Measurements from ENCODE around the gene EXOC3L2.

EXOC3L2 gene

DNA sequence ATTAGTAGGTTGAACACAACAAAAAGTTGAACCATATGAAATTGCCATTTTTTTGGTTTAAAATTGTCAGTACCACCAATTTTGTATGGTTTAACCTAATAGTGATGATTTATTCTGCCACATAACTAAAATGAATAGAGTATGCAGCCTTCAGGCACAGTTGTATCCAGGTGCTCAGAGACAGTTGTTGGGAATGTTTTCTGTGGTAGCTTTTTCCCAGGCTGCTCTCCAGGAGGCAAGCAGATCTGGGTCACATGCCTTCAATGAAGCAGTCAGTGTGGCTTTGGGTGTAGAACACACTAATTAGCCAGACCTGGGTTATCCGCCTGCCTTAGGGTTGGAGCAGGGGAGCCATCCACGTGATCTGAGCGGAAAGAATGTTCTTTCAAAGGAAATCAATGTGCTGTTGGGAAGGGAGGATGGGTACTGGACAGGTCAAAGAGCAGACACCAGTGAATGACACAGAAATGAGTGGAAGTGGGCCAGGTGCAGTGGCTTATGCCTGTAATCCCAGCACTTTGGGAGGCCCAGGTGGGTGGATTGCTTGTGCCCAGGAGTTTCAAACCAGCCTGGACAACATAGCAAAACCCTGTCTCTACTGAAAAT lies 34.5 kb upstream of the EXOC3L2 start:
- Histone ChIP-seq H3K36me3 (replicated peaks; ENCODE audit: insufficient read depth, low read length) (no peaks in the 10 kb centered on the region), H3K79me2 (ENCODE audit: low read length) (no peaks in the 10 kb centered on the region), H3K27ac (ENCODE audit: low read length) (no peak overlapping the region), H2AFZ (ENCODE audit: low read length) (no peak overlapping the region), H3K4me2 (ENCODE audit: low read depth, low read length) (no peak overlapping the region), H3K9ac (ENCODE audit: low read length) (no peak overlapping the region), H3K9me3 (replicated peaks; ENCODE audit: insufficient read depth, low read length) (no peaks in the 10 kb centered on the region), H3K27me3 (replicated peaks; ENCODE audit: insufficient read depth, low read length) (no peaks in the 10 kb centered on the region), H3K9me2 (replicated peaks; ENCODE audit: insufficient read depth, low read length) (no peaks in the 10 kb centered on the region), H3K4me3 (ENCODE audit: low read length) (no peak overlapping the region), H3K4me1 (ENCODE audit: low read length) (no peaks in the 10 kb centered on the region), H3F3A (ENCODE audit: insufficient read depth, low read length) (no peaks in the 10 kb centered on the region), H4K20me1 (ENCODE audit: insufficient read depth, low read length) (no peaks in the 10 kb centered on the region)
- no peak for DNase-seq
- no peak for TF ChIP-seq EZH2 (optimal IDR thresholded peaks at IDR 0.05; ENCODE audit: low read depth, low read length)
- TF ChIP-seq, protein P1, sequence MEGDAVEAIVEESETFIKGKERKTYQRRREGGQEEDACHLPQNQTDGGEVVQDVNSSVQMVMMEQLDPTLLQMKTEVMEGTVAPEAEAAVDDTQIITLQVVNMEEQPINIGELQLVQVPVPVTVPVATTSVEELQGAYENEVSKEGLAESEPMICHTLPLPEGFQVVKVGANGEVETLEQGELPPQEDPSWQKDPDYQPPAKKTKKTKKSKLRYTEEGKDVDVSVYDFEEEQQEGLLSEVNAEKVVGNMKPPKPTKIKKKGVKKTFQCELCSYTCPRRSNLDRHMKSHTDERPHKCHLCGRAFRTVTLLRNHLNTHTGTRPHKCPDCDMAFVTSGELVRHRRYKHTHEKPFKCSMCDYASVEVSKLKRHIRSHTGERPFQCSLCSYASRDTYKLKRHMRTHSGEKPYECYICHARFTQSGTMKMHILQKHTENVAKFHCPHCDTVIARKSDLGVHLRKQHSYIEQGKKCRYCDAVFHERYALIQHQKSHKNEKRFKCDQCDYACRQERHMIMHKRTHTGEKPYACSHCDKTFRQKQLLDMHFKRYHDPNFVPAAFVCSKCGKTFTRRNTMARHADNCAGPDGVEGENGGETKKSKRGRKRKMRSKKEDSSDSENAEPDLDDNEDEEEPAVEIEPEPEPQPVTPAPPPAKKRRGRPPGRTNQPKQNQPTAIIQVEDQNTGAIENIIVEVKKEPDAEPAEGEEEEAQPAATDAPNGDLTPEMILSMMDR (IDR thresholded peaks at IDR 0.05; ENCODE audit: low read length), result no peak
- TF ChIP-seq EZH2phosphoT487 (IDR thresholded peaks at IDR 0.05; ENCODE audit: low read length), result no peak

DNA sequence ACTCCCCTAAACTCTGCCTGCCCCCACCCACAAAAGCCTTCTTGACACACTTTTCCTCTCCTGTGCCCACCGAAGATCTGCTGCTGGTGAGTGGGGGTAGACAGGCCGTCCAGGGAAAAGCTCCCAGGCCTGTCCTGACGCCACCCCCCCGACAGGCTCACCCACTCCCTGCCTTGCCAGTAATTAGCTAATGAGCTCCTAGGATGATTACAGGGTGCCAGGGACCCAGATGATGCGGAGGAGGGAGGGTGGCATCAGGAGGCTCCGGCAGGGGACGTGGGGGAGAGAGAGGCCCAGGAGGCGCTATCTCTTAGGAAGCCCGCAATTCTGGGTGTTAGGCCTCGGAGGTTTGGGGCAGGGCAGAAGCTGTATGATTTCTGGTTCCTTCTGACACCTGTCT lies 32.9 kb upstream of the EXOC3L2 start:
- Histone ChIP-seq H3K36me3 (replicated peaks; ENCODE audit: insufficient read depth, low read length) (no peaks in the 10 kb centered on the region), H3K27ac (ENCODE audit: low read length) (no peak overlapping the region), H3K4me3 (ENCODE audit: low read length) (no peak overlapping the region), H4K20me1 (ENCODE audit: insufficient read depth, low read length) (no peaks in the 10 kb centered on the region), H3K4me1 (ENCODE audit: low read length) (no peaks in the 10 kb centered on the region), H3K4me2 (ENCODE audit: low read depth, low read length) (no peak overlapping the region), H3K9ac (ENCODE audit: low read length) (no peak overlapping the region), H3F3A (ENCODE audit: insufficient read depth, low read length) (no peaks in the 10 kb centered on the region), H2AFZ (ENCODE audit: low read length) (no peak overlapping the region), H3K9me3 (replicated peaks; ENCODE audit: insufficient read depth, low read length) (no peaks in the 10 kb centered on the region), H3K9me2 (replicated peaks; ENCODE audit: insufficient read depth, low read length) (no peaks in the 10 kb centered on the region), H3K79me2 (ENCODE audit: low read length) (no peaks in the 10 kb centered on the region), H3K27me3 (replicated peaks; ENCODE audit: insufficient read depth, low read length) (no peaks in the 10 kb centered on the region)
- DNase-seq, result no peak
- TF ChIP-seq EZH2 (optimal IDR thresholded peaks at IDR 0.05; ENCODE audit: low read depth, low read length) (no peak), EZH2phosphoT487 (IDR thresholded peaks at IDR 0.05; ENCODE audit: low read length) (no peak)
- TF ChIP-seq, protein P1 (IDR thresholded peaks at IDR 0.05; ENCODE audit: low read length), result no peak

DNA sequence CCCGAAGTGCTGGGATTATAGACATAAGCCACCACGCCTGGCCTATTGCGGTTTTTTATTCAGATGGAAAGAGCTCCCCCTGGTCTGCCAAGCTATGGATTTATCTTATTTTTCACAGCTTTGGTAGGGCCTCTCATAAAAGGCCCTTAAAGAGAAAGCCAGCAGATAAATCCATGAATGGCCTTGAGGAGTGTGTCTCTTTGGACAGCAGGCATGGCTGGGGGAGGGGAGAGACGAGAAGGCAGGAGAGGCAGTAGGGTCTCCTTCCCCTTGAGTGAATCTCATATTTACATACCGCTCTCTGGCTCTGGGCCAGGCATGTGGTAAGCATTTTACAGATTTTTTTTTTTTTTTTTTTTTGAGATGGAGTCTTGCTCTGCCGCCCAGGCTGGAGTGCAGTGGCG lies 31.1 kb upstream of the EXOC3L2 start:
- H3F3A ChIP-seq (ENCODE audit: insufficient read depth, low read length), result no peaks in the 10 kb centered on the region
- no peaks in the 10 kb centered on the region for H3K9me2 ChIP-seq (replicated peaks; ENCODE audit: insufficient read depth, low read length)
- no peak for DNase-seq
- H3K36me3 ChIP-seq (replicated peaks; ENCODE audit: insufficient read depth, low read length), result no peaks in the 10 kb centered on the region
- H2AFZ ChIP-seq (ENCODE audit: low read length), result no peak overlapping the region
- TF ChIP-seq EZH2phosphoT487 (IDR thresholded peaks at IDR 0.05; ENCODE audit: low read length), result no peak
- no peak for TF ChIP-seq EZH2 (optimal IDR thresholded peaks at IDR 0.05; ENCODE audit: low read depth, low read length)
- TF ChIP-seq, protein P1 (IDR thresholded peaks at IDR 0.05; ENCODE audit: low read length), result no peak
- no peaks in the 10 kb centered on the region for H4K20me1 ChIP-seq (ENCODE audit: insufficient read depth, low read length)
- H3K9ac ChIP-seq (ENCODE audit: low read length), result no peak overlapping the region
- no peak overlapping the region for H3K4me3 ChIP-seq (ENCODE audit: low read length)
- H3K27ac ChIP-seq (ENCODE audit: low read length), result no peak overlapping the region
- no peaks in the 10 kb centered on the region for H3K27me3 ChIP-seq (replicated peaks; ENCODE audit: insufficient read depth, low read length)
- H3K79me2 ChIP-seq (ENCODE audit: low read length), result no peaks in the 10 kb centered on the region
- H3K4me1 ChIP-seq (ENCODE audit: low read length), result no peaks in the 10 kb centered on the region
- H3K9me3 ChIP-seq (replicated peaks; ENCODE audit: insufficient read depth, low read length), result no peaks in the 10 kb centered on the region
- no peak overlapping the region for H3K4me2 ChIP-seq (ENCODE audit: low read depth, low read length)
